Prostate gland (tissue), 2 donors: Measurements from ENCODE around the gene FOLR2. TPM values are rescaled to one million over a fixed set of nuclear protein-coding genes. Genes with fewer than 3 reads are reported as not detected.

Experiments used
- DNase-seq: peaks from one replicate; pipeline ENCODE4 v3.0.0-alpha.2; 2019; ENCODE audit warnings: low spot score
- H3K27ac ChIP-seq, 2 donors: fragments of 200-600 bp; sonication (generic); 2 replicates each; pipeline ENCODE4 v1.5.1; 2017 to 2019
- H3K27me3 ChIP-seq: fragments of 200-600 bp; sonication (generic); replicated peaks from 2 replicates; pipeline ENCODE4 v1.5.1; 2019; ENCODE audit not compliant: insufficient read depth
- H3K36me3 ChIP-seq, 2 donors: fragments of 200-600 bp; sonication (generic); 1 replicate in 1 of 2; 2 replicates in 1 of 2; pipeline versions ENCODE4 v1.5.1 to v1.8.1; 2017 to 2019
- H3K4me1 ChIP-seq: fragments of 200-600 bp; sonication (generic); replicated peaks from 2 replicates; pipeline ENCODE4 v1.5.1; 2019
- H3K4me3 ChIP-seq, 2 donors: fragments of 200-600 bp; sonication (generic); 2 replicates each; pipeline ENCODE4 v1.5.1; 2017 to 2019
- H3K9me3 ChIP-seq: fragments of 200-600 bp; sonication (generic); 2 replicates; pipeline ENCODE4 v1.5.1; 2017
- CTCF ChIP-seq, 4 experiments: fragments of 200-600 bp in 2 of 4; fragments of 450-650 bp in 2 of 4; sonication (generic) in 2 of 4; IDR thresholded peaks; 1 replicate in 3 of 4; 2 replicates in 1 of 4; pipeline ENCODE4 v1.5.1; 2016 to 2019; ENCODE audit warnings: antibody characterized with exemption in 4 of 4, mild to moderate bottlenecking in 2 of 4, moderate library complexity in 2 of 4
- POLR2A ChIP-seq: fragments of 450-650 bp; IDR thresholded peaks from one replicate; pipeline ENCODE4 v1.6.1; 2016; ENCODE audit warnings: antibody characterized with exemption, mild to moderate bottlenecking
- POLR2AphosphoS5 ChIP-seq: sonication (generic); formaldehyde crosslinking; IDR thresholded peaks from one replicate; pipeline ENCODE4 v1.6.1; 2017; ENCODE audit warnings: antibody characterized with exemption
- WGBS: methylation state at CpG from one replicate; pipeline ENCODE4 v1.1.5; 2018; 5-methylcytosine and 5-hydroxymethylcytosine counted together
- intact Hi-C: fragments of 100-400 bp; cut with DNase I; formaldehyde crosslinking; loops from one replicate; pipeline ENCODE4 v1.14.2; 2022
- total RNA-seq, 2 donors: library from RNA; depleted of rRNA; stranded (reverse); fragments of >200 nt; gene quantifications; one replicate each; pipeline ENCODE4 v1.1.0, GENCODE V29; 2016

Gene FOLR2
- total RNA-seq, 2 donors from 2014 or later, result 0.87 to 23.9 TPM

GRCh38 chr11:72241291-72241781, 24.7 kb downstream of the FOLR2 start:
- no peak for TF ChIP-seq POLR2A
- no peak for TF ChIP-seq CTCF (IDR thresholded peaks at IDR 0.05)
- TF ChIP-seq POLR2AphosphoS5, result no peak
- peaks cover 0 to 6% of the 10 kb centered on the region in 2 donors for H3K36me3 ChIP-seq
- no peak overlapping the region for H3K4me3 ChIP-seq
- H3K9me3 ChIP-seq, result no peaks in the 10 kb centered on the region
- H3K27ac ChIP-seq, result no peak overlapping the region
- H3K27me3 ChIP-seq, result peaks cover 23% of the 10 kb centered on the region
- 45% methylated on average over 20 of the region's 20 CpGs for WGBS
- no peak for DNase-seq
- intact Hi-C loops, result no loop called here
- peaks cover 3% of the 10 kb centered on the region for H3K4me1 ChIP-seq

- 96% methylated on average over 2 of the region's 2 CpGs for WGBS
- Histone ChIP-seq H3K36me3 (peaks cover 0 to 5% of the 10 kb centered on the region in 2 donors), H3K9me3 (no peaks in the 10 kb centered on the region), H3K27me3 (peaks cover 23% of the 10 kb centered on the region), H3K4me1 (peaks cover 3% of the 10 kb centered on the region), H3K4me3 (no peak overlapping the region), H3K27ac (no peak overlapping the region)
- intact Hi-C loops, result no loop called here
- TF ChIP-seq POLR2A, result no peak
- TF ChIP-seq POLR2AphosphoS5, result no peak
- no peak for TF ChIP-seq CTCF (IDR thresholded peaks at IDR 0.05)
- no peak for DNase-seq
Observed at GRCh38 chr11:72242141-72242540, 25.5 kb downstream of the FOLR2 start.

- Histone ChIP-seq H3K9me3 (no peaks in the 10 kb centered on the region), H3K4me1 (peaks cover 3% of the 10 kb centered on the region), H3K27ac (no peak overlapping the region), H3K27me3 (peaks cover 23% of the 10 kb centered on the region), H3K4me3 (no peak overlapping the region), H3K36me3 (no peaks in the 10 kb centered on the region)
- TF ChIP-seq CTCF (IDR thresholded peaks at IDR 0.05), result no peak
- no peak for TF ChIP-seq POLR2A
- no peak for TF ChIP-seq POLR2AphosphoS5
- WGBS, result 34% methylated on average over 49 of the region's 58 CpGs
- DNase-seq, result no peak
- intact Hi-C loops, result no loop called here
Observed at GRCh38 chr11:72243173-72244059, 26.8 kb downstream of the FOLR2 start.

GRCh38 chr11:72244060-72244360, 27.4 kb downstream of the FOLR2 start, which contains the start of gene PHOX2A:
TSS of gene PHOX2A (minus strand) at chr11:72244176. CDS start at chr11:72244004, 172 bp downstream.
- H3K27ac ChIP-seq, result no peak within 1 kb of the TSS
- DNase-seq, result no peak
- intact Hi-C loops, result no loop called here
- H3K4me3 ChIP-seq, result no peak within 1 kb of the TSS
- H3K9me3 ChIP-seq, result no peaks in the 10 kb centered on the region
- H3K36me3 ChIP-seq, result no peaks in the 10 kb centered on the region
- H3K27me3 ChIP-seq, result peaks cover 23% of the 10 kb centered on the region
- no peak for TF ChIP-seq POLR2AphosphoS5
- TF ChIP-seq POLR2A, result no peak
- no peak for TF ChIP-seq CTCF (IDR thresholded peaks at IDR 0.05)
- WGBS, result 0% methylated on average over 4 of the region's 37 CpGs
- H3K4me1 ChIP-seq, result peaks cover 3% of the 10 kb centered on the region
